NCI-H345 (cell line): ENCODE data around the gene SELENON.
A peak's percentile ranks its signal among the peaks of the same experiment; 100 is the strongest.
"Not testable (repeated sequence)": the region's sequence is repeated elsewhere in the genome, so short reads cannot be mapped to it uniquely, and the experiment has no call there.

Experiments used
- DNase-seq: peaks from one replicate; lab custom pipeline; 2025; lab: John Stamatoyannopoulos, UW

SELENON gene

DNA sequence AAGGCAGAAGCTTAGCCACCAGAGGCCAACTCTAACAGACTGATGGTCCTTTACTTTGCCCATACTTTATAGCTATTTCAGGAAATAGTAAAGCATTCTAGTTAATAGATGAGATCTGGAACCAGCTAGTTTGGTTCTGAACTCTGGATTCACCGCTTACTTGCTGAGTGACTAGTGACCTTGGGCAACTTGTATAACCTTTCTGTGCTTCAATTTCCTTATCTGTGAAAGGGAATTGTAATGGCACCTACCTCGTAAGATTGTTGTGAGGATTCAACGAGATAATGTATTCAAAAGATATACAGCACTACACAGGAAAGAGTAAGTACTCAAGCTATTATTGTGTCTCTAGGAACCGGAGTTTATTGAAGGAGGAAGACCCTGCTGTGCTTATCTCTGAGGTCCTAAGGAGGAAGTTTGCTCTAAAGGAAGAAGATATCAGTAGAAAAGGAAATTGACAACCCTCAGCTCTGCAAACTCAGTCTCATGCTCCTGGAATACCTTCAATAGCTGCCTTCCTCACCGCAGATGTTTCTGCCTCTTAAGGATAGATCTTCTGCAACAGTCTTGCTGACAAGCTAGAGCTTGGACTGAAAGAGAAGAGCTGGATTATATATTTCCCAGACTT is 31.7 kb downstream of the SELENON start:
- DNase-seq: no peak

DNA sequence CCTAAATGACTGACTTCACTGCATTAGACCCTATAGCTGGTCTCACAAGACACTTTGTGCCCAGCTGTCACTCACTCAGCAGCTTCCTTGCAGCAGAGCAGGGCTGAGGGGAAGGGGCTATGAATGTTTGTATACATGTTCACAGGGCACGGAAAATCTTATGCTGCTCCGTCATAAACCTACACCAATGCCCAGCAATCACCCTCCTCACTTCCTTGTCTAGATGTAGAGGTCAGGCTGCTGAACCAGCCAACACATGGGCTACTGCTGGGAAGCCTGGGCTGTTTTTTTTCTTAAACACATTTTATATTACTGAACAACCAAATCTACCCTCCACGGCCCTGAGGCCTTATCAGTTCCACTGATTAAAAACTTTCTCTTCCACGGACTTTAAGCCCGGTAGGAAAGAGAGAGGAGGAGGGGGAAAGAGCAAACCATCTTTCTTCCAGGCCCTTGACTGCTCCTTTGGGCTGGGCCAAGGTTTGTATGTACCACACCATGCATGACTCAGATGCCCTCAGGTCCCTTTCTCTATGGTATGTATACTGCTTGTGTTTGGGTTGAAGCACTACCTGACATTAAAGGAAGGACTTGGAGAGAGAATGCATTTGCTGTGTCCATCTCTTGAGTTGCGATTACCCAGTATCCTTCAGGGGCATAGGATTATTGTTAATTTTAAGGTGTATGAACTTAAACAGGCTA is 32.5 kb downstream of the SELENON start:
- no peak for DNase-seq

DNA sequence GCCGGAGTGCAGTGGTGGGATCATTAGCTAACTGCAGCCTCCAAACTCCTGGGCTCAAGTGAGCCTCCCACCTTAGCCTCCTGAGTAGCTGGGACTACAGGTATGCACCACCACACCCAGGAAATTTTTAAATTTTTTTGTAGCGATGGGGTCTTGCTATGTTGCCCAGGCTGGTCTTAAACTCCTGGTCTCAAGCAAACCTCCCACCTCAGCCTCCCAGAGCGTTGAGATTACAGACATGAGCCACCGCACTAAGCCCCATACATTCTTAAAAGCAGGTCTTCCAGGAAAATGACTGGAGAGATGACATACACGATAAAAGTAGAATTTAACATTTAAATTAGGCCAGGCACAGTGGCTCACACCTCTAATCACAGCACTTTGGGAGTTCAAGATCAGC is 33.2 kb downstream of the SELENON start:
- no peak for DNase-seq

DNA sequence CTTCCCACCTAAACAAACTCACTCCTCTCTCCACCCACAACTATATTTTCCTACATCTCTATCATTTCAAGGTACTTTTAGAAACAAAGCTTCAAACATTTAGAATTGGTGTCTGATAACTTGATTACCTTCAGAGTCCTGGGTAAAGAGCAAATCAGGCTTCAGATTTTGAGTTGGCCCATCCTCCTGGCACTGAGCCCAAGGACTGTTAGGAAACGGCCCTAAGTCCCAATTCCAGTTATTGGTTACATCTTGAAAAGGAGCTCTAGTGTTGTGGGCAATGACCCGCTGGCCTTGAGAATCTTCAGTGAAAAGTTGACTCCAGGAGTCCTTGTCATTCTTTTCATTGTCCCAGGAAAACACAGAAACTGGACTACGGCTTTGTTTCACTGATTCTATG is 34.9 kb downstream of the SELENON start:
- no peak for DNase-seq

DNA sequence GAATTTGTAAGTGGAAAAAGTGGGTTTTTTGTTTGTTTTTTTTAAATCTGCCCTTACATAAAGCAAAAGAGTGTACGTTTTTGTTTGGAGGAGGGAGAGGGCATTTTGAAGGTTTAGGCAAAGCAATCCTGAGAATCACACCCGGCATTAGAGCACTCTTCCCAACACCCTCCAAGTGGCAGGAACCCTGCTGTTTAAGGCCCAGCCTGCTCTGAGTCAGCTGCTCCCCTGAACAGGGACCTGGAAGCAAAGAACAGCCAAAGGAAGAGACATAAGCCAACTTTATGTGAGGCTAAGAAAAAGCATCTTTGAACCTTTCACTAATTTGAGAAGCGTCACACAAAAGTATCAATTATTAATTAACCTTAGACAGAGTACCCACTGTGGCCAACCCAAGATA is 36.7 kb downstream of the SELENON start:
- DNase-seq: no peak

DNA sequence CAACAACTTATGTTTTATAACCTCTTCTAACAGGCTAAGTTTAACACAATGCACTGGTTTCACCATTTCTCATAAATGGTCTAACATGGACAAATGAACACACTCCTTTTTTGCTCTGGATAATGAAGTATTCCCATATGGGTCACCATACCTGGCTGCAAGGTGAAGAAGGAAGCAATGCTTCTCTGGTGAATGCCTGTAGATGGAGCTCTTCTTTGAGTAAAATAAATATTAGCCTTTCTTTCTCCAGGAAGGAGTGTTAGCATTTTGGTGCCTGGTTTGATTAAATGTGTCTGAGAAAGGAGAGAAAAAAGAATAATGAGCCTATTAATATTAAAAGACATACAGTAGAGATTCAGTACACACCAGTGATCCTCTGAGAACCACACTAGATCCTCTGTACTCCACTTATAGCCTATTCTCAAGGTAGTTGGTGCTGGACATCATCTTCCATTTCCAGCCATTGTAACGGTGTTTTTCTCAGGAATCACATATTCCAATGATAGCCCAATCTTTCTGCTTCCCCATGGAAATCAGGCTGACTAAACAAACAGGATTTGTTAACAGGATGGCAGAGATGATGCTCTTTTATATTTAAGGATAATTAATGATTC is 37.4 kb downstream of the SELENON start:
- peak; percentile 6 for DNase-seq

DNA sequence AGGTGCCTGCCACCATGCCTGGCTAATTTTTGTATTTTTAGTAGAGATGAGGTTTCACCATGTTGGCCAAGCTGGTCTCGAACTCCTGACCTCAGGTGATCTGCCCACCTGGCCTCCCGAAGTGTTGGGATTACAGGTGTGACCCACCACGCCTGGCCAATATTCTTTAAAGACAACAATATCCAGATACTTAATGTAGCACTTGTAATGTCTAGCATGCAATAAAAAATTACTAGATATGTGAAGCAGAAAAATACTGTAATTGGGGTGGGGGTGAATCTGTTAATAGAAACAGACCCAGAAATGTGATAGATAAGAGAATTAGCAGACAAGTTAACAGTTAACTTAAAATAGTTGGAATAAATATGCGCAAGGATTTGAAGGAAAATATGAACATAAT is 39.8 kb downstream of the SELENON start:
- DNase-seq: not testable (repeated sequence)

DNA sequence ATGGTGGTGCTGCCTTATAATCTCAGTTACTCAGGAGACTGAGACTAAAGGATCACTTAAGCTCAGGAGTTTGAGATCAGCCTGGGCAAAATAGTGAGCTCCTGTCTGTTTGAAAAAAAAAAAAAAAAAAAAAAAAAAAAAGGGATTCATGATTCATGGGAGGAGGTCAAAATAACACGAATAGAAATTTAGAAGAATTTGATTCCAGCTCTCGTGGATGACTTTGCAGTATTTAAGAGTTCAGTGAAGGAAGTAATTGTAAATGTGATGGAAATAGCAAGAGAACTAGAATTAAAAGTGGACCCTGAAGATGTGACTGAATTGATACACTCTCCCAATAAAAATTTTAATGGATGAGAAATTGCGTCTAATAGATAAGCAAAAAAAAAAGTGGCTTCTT is 43.5 kb downstream of the SELENON start:
- no peak for DNase-seq

DNA sequence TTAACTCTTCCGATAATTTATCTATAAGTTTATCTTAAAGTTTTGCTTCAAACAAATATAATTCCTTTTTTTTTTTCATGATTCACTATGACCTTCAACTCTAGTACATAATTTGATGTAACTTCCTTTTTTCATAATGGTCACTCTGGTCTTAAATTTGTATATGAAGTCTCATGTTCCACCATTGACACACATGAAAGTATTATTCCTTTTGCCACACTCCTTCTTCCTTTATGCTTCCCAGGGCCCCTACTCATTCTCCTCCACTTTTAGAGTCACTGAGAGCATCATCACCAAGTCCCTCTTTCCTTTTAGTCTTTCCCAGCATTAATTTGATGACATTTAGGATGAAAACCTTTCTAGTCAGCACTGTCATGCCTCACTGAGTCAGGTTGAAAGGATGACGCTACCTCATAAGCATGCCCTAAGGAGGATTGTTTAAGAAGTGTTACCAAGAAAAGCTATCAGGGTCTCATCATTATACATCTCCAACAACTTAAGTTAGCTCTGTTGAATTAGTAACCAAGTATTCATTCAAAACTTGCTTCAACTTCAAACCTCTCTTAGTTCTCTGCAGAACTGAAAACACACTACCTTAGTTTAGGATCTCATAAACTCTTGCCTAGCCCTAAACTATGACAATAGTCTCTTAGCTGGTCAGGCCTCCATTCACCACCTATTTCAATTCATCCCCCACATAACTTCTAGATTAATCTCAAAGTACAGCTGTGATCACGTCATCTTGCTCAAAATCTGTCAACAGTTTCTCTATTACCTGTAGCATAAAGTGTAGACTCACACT is 44.7 kb downstream of the SELENON start:
- DNase-seq: no peak

DNA sequence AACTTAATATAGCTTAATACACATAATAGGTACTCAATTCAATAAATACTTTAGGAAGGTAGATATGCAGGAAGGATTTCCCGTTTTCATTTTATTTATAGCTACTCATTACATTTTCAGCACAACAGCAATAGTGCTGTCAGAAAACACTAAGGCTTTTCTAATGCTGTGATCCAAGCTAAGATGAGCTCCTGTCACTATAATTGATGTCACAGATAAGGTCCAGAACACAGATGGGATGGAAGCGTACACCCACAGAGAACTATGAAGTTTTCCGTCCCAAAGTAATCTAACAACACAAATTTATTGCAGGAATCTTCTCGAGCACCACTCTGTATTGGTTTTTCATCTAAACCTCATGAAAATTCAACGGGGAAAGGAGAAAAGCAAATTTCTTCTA is 45.7 kb downstream of the SELENON start:
- no peak for DNase-seq

DNA sequence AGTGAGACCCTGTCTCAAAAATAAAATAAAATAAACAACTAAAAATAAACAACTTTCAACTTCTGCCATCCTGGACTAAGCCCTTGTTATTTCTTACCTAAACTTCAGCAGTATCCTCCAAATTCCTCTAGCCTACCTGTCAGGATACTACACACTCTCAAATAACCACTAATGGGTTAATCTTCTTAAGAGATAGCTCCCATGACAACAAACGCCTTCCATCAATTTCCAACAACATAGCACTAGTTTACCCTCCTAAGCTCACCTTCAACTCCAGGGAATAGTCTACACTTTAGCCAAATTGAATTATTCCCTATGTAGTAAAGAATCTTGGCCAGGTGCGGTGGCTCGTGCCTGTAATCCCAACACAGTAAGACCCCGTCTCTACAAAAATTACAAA is 47.9 kb downstream of the SELENON start:
- no peak for DNase-seq

DNA sequence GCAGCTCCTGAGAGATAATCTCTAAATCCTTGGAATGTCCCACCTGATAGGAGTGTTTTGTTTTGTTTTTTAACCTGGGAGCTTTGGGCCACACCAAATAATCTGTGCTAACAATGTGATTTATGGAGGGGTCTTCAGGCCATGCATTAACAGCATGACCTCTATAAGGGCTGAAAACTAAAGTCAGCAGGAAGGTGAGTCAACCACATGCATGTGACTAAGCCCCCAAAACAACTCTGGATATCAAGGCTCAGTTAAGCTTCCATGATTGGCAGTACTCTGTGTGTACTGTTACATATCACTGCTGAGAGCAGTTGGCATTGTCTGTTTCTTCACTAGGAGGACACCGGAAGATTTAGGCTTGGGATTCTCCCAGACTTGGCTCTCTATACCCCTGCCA is 48.5 kb downstream of the SELENON start:
- DNase-seq: no peak

DNA sequence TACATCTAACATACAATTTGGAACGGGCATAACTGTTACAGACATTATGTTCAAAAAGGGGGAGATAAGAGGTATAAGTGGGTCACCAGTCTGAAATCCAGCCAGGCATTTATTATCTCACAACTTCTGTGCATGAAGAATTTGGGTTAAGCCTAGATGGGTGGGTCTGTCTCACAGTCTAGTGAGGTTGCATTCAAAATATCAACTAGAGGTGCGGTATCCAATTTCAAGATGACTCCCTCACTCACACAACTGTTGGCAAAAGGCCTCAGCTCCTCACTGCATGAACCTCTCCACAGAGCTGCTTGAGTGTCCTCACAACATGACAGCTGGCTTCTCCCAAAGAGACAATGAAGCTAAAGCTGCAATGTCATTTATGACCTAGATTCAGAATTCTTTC is 54.6 kb downstream of the SELENON start:
- DNase-seq: peak; percentile 61

DNA sequence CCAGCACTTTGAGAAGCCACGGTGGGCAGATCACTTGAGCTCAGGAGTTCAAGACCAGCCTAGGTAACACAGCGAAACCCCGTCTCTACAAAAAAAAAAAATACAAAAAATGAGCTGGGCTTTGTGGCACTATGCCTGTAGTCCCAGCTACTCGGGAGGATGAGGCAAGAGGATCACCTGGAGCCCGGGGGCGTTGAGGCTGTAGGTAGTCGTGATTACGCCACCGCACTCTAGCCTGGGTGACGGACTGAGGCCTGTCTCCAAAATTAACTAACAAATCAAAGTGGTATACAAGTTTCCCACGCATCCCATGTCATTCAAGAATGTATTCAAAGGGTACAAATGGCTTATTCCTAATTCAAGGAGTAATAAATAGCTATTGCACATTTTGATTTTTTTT is 56.9 kb downstream of the SELENON start:
- no peak for DNase-seq

DNA sequence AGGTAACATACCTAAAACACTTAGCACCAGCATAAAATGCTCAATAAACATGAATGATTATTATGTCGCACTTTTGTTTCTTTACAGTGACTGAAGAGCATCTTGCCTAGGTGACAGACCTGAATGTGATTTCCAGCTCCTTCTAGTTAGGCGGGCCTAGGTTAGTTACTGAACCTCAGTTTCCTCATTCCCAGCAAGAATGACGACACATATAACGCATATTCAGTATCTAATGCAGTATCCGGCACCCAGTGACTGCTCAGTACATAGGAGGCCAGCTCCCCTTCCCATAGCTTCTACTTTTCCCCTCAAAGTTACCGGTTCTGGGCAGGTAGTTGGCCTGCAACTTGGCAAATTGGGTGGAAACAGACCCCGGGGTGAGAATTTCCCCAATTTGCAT is 58.5 kb downstream of the SELENON start:
- no peak for DNase-seq

DNA sequence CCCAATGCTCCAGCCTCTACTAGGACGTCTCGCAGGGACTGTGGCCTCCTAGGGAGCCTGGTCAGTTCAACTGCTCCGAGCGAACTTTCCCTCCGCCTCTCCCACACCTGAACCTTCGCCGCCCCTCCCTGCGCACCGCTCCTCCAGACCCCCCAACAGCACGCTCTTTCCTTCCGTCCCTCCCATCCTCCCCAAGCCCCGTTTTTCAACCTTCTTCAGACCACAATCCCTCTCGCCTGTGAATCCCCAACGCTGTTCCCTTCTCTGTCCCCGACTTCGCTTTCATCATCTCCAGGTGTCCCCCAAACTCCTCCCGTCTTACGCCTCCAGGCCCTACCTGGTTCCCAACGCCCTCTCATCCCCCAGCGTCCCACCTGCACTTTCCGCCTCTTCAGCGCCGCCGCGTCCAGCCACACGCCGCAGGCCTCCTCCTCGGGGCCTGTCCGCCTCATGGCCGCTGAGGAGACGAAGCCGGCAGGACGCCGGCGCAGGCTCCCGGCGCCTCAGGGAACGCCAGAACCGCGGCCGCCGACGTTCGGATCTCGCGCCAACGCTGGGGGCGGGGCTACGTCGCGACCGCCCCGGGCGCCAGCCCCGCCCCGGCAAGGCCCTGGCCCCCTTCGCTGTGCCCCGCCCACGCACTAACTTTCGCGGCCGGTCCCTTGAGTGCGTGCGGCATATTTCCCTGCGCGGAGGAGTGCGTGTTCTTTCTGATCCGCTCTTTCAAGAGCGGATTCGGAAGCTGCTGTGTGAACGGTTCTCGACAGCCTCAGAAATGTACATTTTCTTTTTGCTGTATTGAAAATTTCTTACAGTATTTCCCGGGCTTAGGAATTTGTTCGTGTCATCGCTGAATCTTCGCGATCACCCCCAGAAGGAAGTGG is 59.2 kb downstream of the SELENON start, which contains the start of gene AUNIP:
TSS of gene AUNIP (minus strand) at position 552 of the 884 bp plus-strand sequence. CDS start at position 452, 100 bp downstream.
- peak; percentile 81 for DNase-seq

DNA sequence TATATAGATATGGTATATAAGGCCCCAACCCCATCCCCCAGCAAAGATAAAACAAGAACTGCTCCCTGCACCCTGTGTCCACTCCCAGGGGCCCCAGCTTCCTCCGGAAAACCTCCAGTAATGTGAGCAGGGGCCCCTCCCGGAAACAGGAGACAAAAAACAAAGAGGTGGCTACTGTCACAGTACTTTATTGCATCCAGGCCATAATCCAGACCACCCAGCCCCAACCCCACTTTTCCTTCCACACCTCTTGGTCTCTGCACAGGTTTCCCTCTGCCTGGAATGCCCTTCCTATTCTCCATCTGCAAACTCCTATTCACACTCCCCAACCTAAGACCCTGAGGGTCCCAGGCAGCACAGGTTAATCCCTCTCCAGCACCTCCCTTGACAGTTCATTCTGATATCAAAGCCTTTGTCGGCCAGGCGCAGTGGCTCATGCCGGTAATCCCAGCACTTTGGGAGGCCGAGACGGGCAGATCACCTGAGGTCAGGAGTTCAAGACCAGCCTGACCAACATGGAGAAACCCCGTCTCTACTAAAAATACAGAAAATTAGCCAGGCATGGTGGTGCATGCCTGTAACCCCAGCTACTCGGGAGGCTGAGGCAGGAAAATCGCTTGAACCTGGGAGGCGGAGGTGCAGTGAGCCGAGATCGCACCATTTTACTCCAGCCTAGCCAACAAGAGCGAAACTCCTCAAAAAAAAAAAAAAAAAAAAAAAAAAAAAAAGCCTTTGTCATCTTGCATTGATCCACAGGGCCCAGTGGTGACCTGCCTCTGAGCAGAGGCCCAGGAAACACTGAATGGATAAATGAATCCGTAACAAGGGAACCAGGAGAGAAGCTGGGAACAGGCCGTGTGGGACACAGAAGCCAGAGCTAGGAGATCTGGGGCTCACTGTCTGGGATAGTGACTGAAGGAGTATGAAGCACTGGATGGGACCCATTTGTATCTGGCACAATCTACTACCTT is 61.6 kb downstream of the SELENON start:
- no peak for DNase-seq

DNA sequence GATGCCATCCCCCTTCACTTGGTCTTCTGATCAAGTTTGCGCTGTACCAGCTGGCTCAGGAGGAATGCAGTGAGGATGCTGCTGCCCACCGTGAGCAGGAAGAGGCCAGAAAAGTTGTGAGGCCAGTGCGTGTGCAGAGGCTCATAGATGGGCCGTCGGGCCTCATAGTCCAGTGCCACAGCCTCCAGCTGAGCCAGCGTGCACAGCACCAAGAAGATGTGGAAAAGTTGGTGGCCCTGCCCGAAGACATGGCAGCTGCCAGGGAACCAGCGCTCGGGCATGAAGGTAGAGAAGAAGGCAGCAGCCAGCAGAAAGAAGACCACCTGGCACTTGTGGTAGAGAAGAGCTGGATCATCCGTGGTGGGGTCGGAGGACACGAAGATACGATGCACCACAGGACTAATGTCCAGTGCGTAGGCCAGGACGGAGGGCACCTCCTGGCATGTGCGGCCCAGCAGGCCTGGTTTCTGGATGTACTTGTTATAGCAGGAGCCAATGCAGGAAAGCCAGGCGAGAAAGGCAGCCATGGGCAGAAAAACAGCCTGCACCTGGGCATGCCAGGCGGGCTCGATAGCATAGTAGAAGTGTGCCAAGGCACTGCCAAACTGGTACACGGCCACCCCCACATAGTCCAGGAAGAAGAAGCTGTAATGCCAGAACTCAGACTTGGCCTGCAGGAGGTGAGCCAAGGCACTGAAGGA is 62.9 kb downstream of the SELENON start:
- no peak for DNase-seq

DNA sequence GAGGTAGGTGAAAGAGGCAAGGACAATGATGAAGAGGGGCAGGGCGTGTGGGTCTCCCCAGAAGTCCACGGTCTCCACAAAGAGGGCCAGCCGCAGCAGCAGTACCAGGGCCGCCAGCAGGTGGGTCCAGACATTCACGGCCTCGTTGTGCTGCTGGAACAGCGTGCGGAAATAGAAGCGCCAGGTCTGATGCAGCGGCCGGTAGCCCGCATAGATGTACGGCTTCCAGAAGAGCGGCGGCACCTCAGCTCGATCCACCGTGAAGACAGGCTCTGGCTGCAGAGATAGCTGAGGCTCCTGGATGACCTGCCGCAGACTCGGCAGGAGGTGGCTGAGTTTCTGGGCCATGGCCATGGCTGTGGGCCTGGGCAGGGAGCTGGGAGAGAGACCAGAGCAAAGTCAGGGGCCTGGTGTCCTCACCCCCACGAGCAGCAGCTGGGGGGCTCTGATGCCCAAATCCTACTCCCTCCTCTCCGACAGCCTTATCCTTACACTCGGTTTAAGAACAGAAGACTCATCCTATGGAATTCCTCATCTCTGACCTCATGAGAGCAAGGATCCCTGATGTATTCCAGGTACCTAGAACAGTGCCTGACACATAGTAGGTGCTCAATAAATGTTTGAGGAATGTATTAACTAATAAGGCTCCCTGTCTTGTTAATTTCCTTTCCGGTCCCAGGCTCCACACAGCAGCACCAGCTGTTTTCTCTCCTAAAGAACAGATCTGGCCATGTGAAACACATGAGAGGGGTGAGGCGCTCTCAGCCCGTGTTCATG is 63.7 kb downstream of the SELENON start:
- DNase-seq: no peak
